ENCODE results near the gene KCNH2. TPM values are rescaled to one million over a fixed set of nuclear protein-coding genes. Genes with fewer than 3 reads are reported as not detected.

KCNH2 gene
- total and polyA plus RNA-seq, 2 of the 8 experiments (the other 6 are each of a cell fraction or from before 2014, with no cell fraction given) = 8.0 to 15.0 TPM

DNA sequence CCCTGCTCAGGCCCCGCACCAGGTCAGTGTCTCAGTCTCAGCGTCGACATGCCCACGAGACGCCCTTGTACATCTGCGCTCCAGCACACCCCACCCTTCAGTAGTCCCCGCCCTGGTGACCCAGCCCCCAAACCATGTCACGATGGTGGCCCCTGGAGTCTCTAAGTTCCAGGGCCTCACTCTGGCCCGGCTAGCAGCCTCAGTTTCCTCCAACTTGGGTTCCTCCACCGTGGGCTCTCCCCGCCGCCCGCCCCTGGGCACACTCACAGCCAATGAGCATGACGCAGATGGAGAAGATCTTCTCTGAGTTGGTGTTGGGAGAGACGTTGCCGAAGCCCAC is 27.0 kb downstream of the KCNH2 start:
- DNase-seq (ENCODE audit: low read depth in 1 of 2, low spot score in 2 of 2) = no peak
- Histone ChIP-seq H3K27ac (ENCODE audit: low read depth, low read length) (no peak overlapping the region), H4K20me1 (replicated peaks in 1 of 2; ENCODE audit: control insufficient read depth in 1 of 2, insufficient read depth in 2 of 2, low read length in 2 of 2) (peaks cover 0 to 1% of the 10 kb centered on the region in 2 experiments), H2BK120ac (replicated peaks; ENCODE audit: low read depth, low read length) (no peak overlapping the region), H3K4me1 (replicated peaks in 1 of 4; ENCODE audit: control insufficient read depth in 3 of 4, insufficient read depth in 4 of 4, low read length in 3 of 4) (peaks cover 0 to 45% (median 31%) of the 10 kb centered on the region in 4 experiments; a peak in 6 of 7 replicates), H2BK15ac (ENCODE audit: low read length) (no peak overlapping the region), H4K5ac (ENCODE audit: insufficient read length, low read depth, low read length) (no peak overlapping the region), H3K27me3 (replicated peaks in 1 of 4; ENCODE audit: control insufficient read depth in 3 of 4, extremely low read depth in 1 of 4, insufficient read depth in 3 of 4, low read length in 3 of 4) (peaks cover 0 to 15% (median 13%) of the 10 kb centered on the region in 4 experiments; a peak in 5 of 7 replicates), H3K9ac (replicated peaks in 1 of 4; ENCODE audit: extremely low read depth in 1 of 4, low read depth in 3 of 4, low read length in 3 of 4) (no peak overlapping the region), H3K9me3 (ENCODE audit: insufficient read depth in 2 of 2, low read depth in 1 of 2, low read length in 1 of 2) (no peaks in the 10 kb centered on the region), H3K79me1 (ENCODE audit: low read depth, low read length) (no peaks in the 10 kb centered on the region), H3K4ac (replicated peaks; ENCODE audit: insufficient read length, low read depth, low read length) (no peak overlapping the region), H3K4me3 (ENCODE audit: extremely low read depth in 1 of 4, insufficient read depth in 2 of 4, low read depth in 3 of 4, low read length in 4 of 4) (no peak overlapping the region), H2BK5ac (ENCODE audit: low read depth, low read length) (no peak overlapping the region), H4K8ac (ENCODE audit: extremely low read depth, insufficient read depth, low read length) (peak overlapping the region; percentile 17; the same call in 1 of the 2 replicates), H3K23ac (ENCODE audit: insufficient read length) (no peak overlapping the region), H3K56ac (replicated peaks; ENCODE audit: insufficient read length, low read depth, low read length) (no peak overlapping the region), H3K4me2 (ENCODE audit: insufficient read depth in 1 of 2, low read depth in 2 of 2, low read length in 2 of 2) (no peak overlapping the region), H2BK12ac (ENCODE audit: low read depth, low read length) (no peak overlapping the region), H2AK5ac (ENCODE audit: low read depth, low read length) (no peak overlapping the region), H3K36me3 (ENCODE audit: control insufficient read depth in 2 of 4, insufficient read depth in 4 of 4, low read length in 3 of 4) (no peaks in the 10 kb centered on the region), H3K14ac (ENCODE audit: insufficient read length) (no peak overlapping the region), H2BK20ac (ENCODE audit: low read length) (no peak overlapping the region), H4K91ac (replicated peaks; ENCODE audit: insufficient read length, low read length) (no peak overlapping the region), H3K18ac (ENCODE audit: extremely low read depth, low read length) (no peak overlapping the region), H2AFZ (ENCODE audit: low read length) (no peak overlapping the region), H3K79me2 (ENCODE audit: control insufficient read depth in 1 of 2, insufficient read depth in 2 of 2, low read length in 2 of 2) (no peaks in the 10 kb centered on the region), H3K23me2 (ENCODE audit: low read depth, low read length) (peaks cover 4% of the 10 kb centered on the region; the same call in 1 of the 2 replicates)
- FAIRE-seq = no peak
- 96% methylated on average over 9 of the region's 16 CpGs; no CpG with 5 or more reads in 1 of the 2 experiments for WGBS, 2 experiments (ENCODE audit: extremely low coverage in 1 of 2, insufficient coverage in 1 of 2, insufficient read length in 1 of 2, insufficient replicate concordance in 2 of 2, low coverage in 1 of 2, low lambda C conversion rate in 2 of 2, missing lambda C conversion rate in 1 of 2)
- ChIA-PET CTCF (ENCODE audit: partially characterized antibody) (interaction anchor here (0.6 to 25.2 kb wide), 3 partner anchors 11 to 642 kb away, joined by 4 to 797 read pairs (median 15); partner anchors contain the start of gene KCNH2), POLR2A (ENCODE audit: partially characterized antibody) (no interaction called here)
- TF ChIP-seq KDM4A (IDR thresholded peaks at IDR 0.05; ENCODE audit: low read depth, low read length, severe bottlenecking) (no peak), YY1 (IDR thresholded peaks at IDR 0.05; ENCODE audit: low read depth, low read length) (no peak)

Data from H1 (cell line).